BLaER1 treated with 17β-estradiol and CSF1 and Interleukin-3, amounts not matched to agents 10 nM and 100 nM (cell line): ENCODE results near the gene CDH4.

Source experiments
- H3K27ac ChIP-seq, 11 experiments: shearing (Covaris generic); formaldehyde crosslinking; 2 replicates each; pipeline ENCODE4 v1.8.1; 2022
- H3K27me3 ChIP-seq, 11 experiments: shearing (Covaris generic); formaldehyde crosslinking; 2 replicates each; pipeline ENCODE4 v1.8.1; 2022
- H3K36me3 ChIP-seq, 11 experiments: shearing (Covaris generic); formaldehyde crosslinking; 2 replicates each; pipeline ENCODE4 v1.8.1; 2022
- H3K4me1 ChIP-seq, 10 experiments: shearing (Covaris generic); formaldehyde crosslinking; 2 replicates each; pipeline ENCODE4 v1.8.1; 2022
- H3K4me2 ChIP-seq, 11 experiments: shearing (Covaris generic); formaldehyde crosslinking; 2 replicates each; pipeline ENCODE4 v1.8.1; 2022
- H3K4me3 ChIP-seq, 10 experiments: shearing (Covaris generic); formaldehyde crosslinking; 2 replicates each; pipeline ENCODE4 v1.8.1; 2022
- H3K9ac ChIP-seq, 11 experiments: shearing (Covaris generic); formaldehyde crosslinking; 2 replicates each; pipeline ENCODE4 v1.8.1; 2022
- H3K9me3 ChIP-seq, 11 experiments: shearing (Covaris generic); formaldehyde crosslinking; replicated peaks in 1 of 11; 2 replicates each; pipeline ENCODE4 v1.8.1; 2022
- H4K20me1 ChIP-seq, 11 experiments: shearing (Covaris generic); formaldehyde crosslinking; 2 replicates each; pipeline ENCODE4 v1.8.1; 2022
- Cebpa-rat ChIP-seq, 11 experiments: shearing (Covaris generic); IDR thresholded peaks; 2 replicates each; pipeline ENCODE4 v1.8.1; 2022

The CDH4 gene

DNA sequence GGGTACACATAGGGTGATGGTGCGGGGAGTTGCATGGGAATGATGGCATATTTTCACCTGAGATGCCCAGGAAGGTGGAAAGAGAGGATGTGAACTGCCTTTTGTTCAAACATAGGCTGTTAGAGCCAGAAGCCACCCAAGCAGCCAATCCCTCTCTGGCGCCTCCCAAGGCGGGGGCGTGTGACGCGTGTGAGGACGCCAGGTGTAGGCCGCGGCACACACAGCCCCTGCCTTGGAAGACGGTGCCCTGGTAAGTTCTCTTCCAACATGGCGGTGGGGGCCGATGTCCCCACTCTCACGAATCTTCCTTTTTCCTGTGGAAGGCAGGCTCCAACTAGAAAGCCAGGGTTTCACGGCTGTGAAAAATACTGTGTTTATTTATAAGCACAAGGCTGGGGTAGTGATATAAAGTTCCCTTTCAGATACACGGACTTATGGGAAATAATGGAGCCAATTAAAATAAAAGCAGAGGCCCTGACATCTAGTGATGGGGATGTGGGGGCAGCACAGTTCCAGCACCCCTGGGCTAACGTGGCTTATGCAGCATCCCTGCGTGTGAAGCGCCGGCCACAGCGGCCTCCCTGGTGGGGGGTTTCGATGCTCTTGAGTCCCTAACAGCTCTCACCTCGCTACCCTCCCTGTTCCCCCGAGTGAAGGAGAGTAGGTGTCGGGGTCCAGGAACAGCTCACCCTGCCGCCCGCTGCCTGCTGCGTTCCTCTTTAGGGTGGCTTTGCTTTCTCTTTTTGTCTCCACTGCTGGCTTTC lies 28.3 kb downstream of the CDH4 start:
- H3K9me3 ChIP-seq = peaks cover 0 to 15% (median 0%) of the 10 kb centered on the region in 11 experiments; a peak in 10 of 22 replicates
- no peak for TF ChIP-seq Cebpa-rat (IDR thresholded peaks at IDR 0.05)
- H3K9ac ChIP-seq = no peak overlapping the region
- H3K36me3 ChIP-seq = no peaks in the 10 kb centered on the region
- peaks cover 8 to 30% (median 17%) of the 10 kb centered on the region in 10 experiments; a peak in 18 of 20 replicates for H3K4me1 ChIP-seq
- no peak overlapping the region for H3K4me3 ChIP-seq
- peak overlapping the region in 9 of 11 experiments; percentile 41 to 74 (median 62); a peak in 14 of 22 replicates for H3K4me2 ChIP-seq
- no peaks in the 10 kb centered on the region for H3K27me3 ChIP-seq
- H4K20me1 ChIP-seq = peaks cover 0 to 4% (median 0%) of the 10 kb centered on the region in 11 experiments; a peak in 1 of 22 replicates
- H3K27ac ChIP-seq = no peak overlapping the region; a peak in 2 of 22 replicates

DNA sequence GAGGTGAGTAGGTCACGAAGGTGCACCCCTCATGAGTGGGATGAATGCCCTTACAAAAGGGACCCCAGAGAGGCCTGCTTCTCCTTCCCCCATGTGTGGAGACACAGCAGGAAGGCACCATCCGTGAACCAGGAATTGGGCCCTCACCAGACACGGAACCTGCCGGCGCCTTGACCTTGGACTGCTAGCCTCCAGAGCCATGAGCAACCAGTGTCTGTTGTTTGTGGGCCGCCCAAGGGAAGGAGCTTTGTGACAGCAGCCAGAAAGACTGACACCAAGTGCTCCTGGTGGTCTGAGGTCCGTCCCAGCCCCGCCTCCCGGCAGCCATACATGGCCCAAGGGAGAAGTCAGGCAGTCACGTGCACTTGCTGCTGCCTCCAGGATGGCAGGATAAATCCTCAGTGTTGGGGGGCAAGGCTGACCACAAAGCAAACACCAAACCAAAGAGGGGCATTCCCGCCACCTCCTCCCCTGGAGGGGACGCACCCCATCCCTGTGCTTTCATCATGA lies 29.3 kb downstream of the CDH4 start:
- H3K9me3 ChIP-seq = peaks cover 0 to 10% (median 0%) of the 10 kb centered on the region in 11 experiments; a peak in 5 of 22 replicates
- H3K27ac ChIP-seq = no peak overlapping the region
- no peak for TF ChIP-seq Cebpa-rat (IDR thresholded peaks at IDR 0.05)
- no peaks in the 10 kb centered on the region for H3K27me3 ChIP-seq
- H3K36me3 ChIP-seq = no peaks in the 10 kb centered on the region
- no peak overlapping the region for H3K4me3 ChIP-seq
- peaks cover 8 to 30% (median 17%) of the 10 kb centered on the region in 10 experiments; a peak in 18 of 20 replicates for H3K4me1 ChIP-seq
- no peak overlapping the region for H3K9ac ChIP-seq
- H3K4me2 ChIP-seq = no peak overlapping the region
- peaks cover 0 to 4% (median 0%) of the 10 kb centered on the region in 11 experiments; a peak in 1 of 22 replicates for H4K20me1 ChIP-seq

DNA sequence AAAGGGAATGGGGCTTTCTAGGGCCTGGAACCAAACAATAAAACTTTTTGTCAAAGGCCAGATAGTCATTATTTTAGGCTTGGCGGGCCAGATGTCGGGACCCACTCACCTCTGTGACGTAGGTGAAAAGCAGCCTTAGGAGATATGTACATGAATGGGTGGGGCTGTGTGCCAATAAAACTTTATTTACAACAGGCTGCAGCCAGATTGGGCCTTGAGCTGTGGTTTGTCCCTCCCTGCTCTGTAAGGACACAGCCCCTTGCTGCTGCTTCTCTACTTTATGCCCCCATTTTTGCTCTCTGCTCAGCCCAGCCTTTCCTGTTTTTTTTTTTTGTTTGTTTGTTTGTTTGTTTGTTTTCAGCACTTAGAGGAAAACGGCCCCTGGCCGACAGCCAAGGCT lies 32.7 kb downstream of the CDH4 start:
- TF ChIP-seq Cebpa-rat (IDR thresholded peaks at IDR 0.05) = no peak

DNA sequence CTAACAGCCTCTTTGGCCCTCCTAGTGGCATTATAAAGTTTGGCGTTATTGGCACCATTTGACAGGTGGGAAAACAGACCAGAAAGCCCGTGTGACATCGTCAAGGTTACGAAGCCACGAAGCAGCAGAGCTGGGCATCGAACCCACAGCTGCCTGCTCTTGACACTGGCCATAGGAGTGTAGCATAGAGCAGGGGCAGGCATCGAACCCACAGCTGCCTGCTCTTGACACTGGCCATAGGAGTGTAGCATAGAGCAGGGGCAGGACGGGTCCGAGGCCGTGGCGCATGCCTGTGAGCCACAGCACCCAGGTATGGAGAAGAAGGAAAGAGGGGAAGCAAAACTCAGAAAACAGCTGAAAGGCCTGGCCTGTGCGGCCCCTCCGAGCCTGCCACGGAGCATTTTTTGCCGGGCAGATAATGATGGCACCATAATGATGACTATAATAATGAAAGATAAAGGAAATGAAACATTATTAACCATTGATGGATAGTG lies 33.1 kb downstream of the CDH4 start:
- Histone ChIP-seq H3K9ac (no peak overlapping the region), H3K4me3 (no peak overlapping the region), H3K4me2 (no peak overlapping the region), H3K27me3 (no peaks in the 10 kb centered on the region), H3K4me1 (peaks cover 0 to 12% (median under 1%) of the 10 kb centered on the region in 10 experiments; a peak in 9 of 20 replicates), H3K27ac (no peak overlapping the region), H3K9me3 (peaks cover 0 to 11% (median 6%) of the 10 kb centered on the region in 11 experiments; a peak in 12 of 22 replicates), H4K20me1 (0 out of 22 replicates have a peak, but pooled peaks cover 0 to 3% (median 0%) of the 10 kb centered on the region in 11 experiments), H3K36me3 (no peaks in the 10 kb centered on the region; a peak in 1 of 22 replicates)
- TF ChIP-seq Cebpa-rat (IDR thresholded peaks at IDR 0.05) = no peak

More for the DNA sequence above, 32.7 kb downstream of the CDH4 start:
- peaks cover 2 to 16% (median 5%) of the 10 kb centered on the region in 10 experiments; a peak in 16 of 20 replicates for H3K4me1 ChIP-seq
- peaks cover 0 to 5% (median 0%) of the 10 kb centered on the region in 11 experiments; a peak in 1 of 22 replicates for H4K20me1 ChIP-seq
- H3K9ac ChIP-seq = no peak overlapping the region
- H3K36me3 ChIP-seq = no peaks in the 10 kb centered on the region; a peak in 1 of 22 replicates
- no peak overlapping the region for H3K27ac ChIP-seq
- no peaks in the 10 kb centered on the region for H3K27me3 ChIP-seq
- H3K9me3 ChIP-seq = peaks cover 0 to 11% (median 6%) of the 10 kb centered on the region in 11 experiments; a peak in 11 of 22 replicates
- H3K4me3 ChIP-seq = no peak overlapping the region
- H3K4me2 ChIP-seq = no peak overlapping the region

DNA sequence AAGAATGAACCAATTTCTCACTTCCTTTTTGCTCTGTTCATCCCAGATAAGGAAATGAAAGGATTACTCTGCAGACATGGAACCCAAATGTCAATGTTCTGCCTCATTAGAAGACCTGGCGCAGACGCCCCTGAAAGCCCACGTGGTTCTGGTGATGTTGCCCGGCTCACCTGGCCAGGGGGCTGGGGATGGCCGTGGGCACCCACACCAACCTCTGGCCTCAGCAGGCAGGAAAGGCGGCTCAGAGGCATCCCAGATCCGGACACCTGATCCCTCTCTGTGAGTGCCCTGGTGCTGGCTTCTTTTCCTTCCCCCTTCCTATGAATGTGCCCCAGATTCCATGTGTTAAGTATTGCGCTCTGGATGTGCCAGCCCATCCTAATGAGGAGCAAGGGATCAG lies 33.6 kb downstream of the CDH4 start:
- Histone ChIP-seq H3K27me3 (no peaks in the 10 kb centered on the region), H3K4me2 (no peak overlapping the region), H3K9ac (no peak overlapping the region), H3K9me3 (peaks cover 0 to 16% (median 9%) of the 10 kb centered on the region in 11 experiments; a peak in 14 of 22 replicates), H3K27ac (no peak overlapping the region), H3K4me3 (no peak overlapping the region), H3K36me3 (no peaks in the 10 kb centered on the region; a peak in 1 of 22 replicates), H4K20me1 (0 out of 22 replicates have a peak, but pooled peaks cover 0 to 3% (median 0%) of the 10 kb centered on the region in 11 experiments), H3K4me1 (peaks cover 0 to 11% (median 0%) of the 10 kb centered on the region in 10 experiments; a peak in 1 of 20 replicates)
- TF ChIP-seq Cebpa-rat (IDR thresholded peaks at IDR 0.05) = no peak

DNA sequence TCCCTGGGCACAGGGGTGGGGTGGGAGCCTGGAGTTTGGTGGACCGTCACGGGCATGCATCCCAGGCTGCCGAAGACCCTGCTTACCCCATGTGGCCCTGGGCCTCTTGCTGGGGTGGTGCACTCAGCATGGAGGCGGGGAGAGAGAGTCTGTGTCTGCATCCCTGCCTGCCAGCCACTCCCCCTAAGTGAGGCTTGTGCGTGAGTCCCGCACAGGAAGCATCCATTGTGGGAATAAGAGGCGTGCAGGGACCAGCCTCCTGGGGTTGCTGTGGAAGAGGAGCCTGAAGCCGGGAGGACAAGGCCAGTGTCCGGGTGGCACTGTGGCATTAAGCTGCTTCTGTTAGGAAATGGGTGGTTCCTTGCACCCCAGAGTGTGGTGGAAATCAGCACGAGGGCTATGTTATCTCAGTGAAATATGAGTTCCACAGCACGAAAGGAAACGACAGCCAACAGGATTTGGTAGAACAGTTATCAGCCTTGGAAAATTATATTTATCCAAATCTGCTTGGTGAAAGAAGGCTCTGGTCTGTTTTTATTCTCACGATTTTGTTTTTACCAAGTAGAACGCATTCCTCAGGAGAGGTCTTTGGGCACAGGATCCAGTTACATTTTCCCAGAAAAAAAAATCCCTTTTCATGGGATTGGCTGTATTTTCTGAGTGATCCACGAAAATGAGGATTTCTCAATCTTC lies 35.7 kb downstream of the CDH4 start:
- Histone ChIP-seq H3K9ac (no peak overlapping the region), H3K4me1 (peaks cover 0 to 11% (median under 1%) of the 10 kb centered on the region in 10 experiments; a peak in 6 of 20 replicates), H3K4me2 (no peak overlapping the region), H3K9me3 (peaks cover 0 to 20% (median 10%) of the 10 kb centered on the region in 11 experiments; a peak in 14 of 22 replicates), H3K36me3 (no peaks in the 10 kb centered on the region; a peak in 1 of 22 replicates), H3K27me3 (no peaks in the 10 kb centered on the region), H4K20me1 (peaks cover 0 to 3% (median 0%) of the 10 kb centered on the region in 11 experiments; a peak in 1 of 22 replicates), H3K27ac (no peak overlapping the region), H3K4me3 (no peak overlapping the region)
- TF ChIP-seq Cebpa-rat (IDR thresholded peaks at IDR 0.05) = no peak

DNA sequence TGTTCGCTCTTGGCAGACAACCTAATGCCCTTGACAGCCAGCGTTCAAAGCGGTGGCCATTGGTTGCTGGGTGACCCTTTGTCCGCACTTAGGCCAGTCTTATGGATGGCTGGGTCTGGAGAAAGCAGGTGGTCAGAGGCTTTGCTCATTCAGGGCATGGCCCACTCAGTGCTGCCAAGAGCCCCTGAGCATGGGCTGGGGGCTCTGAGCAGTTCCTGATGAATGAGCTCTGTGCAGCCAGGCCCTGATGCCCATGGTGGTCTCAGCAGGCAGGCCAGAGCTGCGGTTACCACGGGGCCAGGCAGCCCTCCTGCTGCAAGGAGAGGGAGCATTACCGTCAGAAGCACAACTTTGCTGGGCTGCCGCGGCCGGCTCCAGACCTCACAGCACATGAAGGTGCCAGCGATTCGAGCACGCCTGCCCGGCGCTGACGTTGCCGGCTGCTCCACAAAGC lies 36.3 kb downstream of the CDH4 start:
- Histone ChIP-seq H3K36me3 (no peaks in the 10 kb centered on the region; a peak in 1 of 22 replicates), H3K4me3 (no peak overlapping the region), H3K4me2 (no peak overlapping the region), H4K20me1 (peaks cover 0 to 3% (median 0%) of the 10 kb centered on the region in 11 experiments; a peak in 1 of 22 replicates), H3K9me3 (peaks cover 0 to 16% (median 10%) of the 10 kb centered on the region in 11 experiments; a peak in 13 of 22 replicates), H3K4me1 (peaks cover 0 to 17% (median 7%) of the 10 kb centered on the region in 10 experiments; a peak in 8 of 20 replicates), H3K27ac (no peak overlapping the region), H3K27me3 (no peaks in the 10 kb centered on the region), H3K9ac (no peak overlapping the region)
- no peak for TF ChIP-seq Cebpa-rat (IDR thresholded peaks at IDR 0.05)

DNA sequence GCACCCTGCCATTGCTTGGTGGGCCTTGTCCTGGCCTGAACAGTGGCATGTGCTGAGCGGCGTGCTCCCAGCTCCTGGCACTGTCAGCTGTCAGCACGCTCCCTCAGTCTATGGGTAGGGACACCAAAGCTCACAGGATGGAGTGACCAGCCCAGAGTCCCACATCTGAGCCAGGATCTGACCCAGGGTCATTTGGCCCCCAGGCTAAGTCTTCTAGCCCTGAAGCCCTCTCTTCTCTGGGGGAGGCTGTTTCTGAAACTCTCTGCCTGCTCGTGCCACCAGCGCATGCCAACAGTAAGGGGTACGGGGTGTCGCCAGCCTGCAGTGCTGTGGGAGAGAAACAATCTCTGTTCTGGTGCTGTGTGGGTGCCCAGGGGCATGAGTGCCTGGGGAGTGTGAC lies 37.1 kb downstream of the CDH4 start:
- Histone ChIP-seq H3K4me1 (peaks cover 0 to 25% (median 12%) of the 10 kb centered on the region in 10 experiments; a peak in 13 of 20 replicates), H3K27ac (no peak overlapping the region), H3K27me3 (no peaks in the 10 kb centered on the region), H3K4me2 (no peak overlapping the region), H3K36me3 (no peaks in the 10 kb centered on the region; a peak in 1 of 22 replicates), H3K9ac (no peak overlapping the region), H4K20me1 (peaks cover 0 to 3% (median 0%) of the 10 kb centered on the region in 11 experiments; a peak in 1 of 22 replicates), H3K9me3 (peaks cover 0 to 14% (median 10%) of the 10 kb centered on the region in 11 experiments; a peak in 11 of 22 replicates), H3K4me3 (no peak overlapping the region)
- TF ChIP-seq Cebpa-rat (IDR thresholded peaks at IDR 0.05) = no peak
